Mesendoderm (in vitro differentiated cells): ENCODE measurements around the gene CBFA2T2.
"Not testable (repeated sequence)": the region's sequence is repeated elsewhere in the genome, so short reads cannot be mapped to it uniquely, and the experiment has no call there.

Experiments
- DNase-seq: peaks from one replicate; pipeline ENCODE4 v3.0.0; 2013
- H2AK5ac ChIP-seq: 2 replicates; pipeline ENCODE4 v1.6.1; 2013; ENCODE audit warnings: low read length, inconsistent platforms
- H2BK120ac ChIP-seq: 2 replicates; pipeline ENCODE4 v1.6.1; 2013; ENCODE audit warnings: low read depth, mild to moderate bottlenecking, low read length, moderate library complexity, mixed read lengths
- H2BK15ac ChIP-seq: replicated peaks from 2 replicates; pipeline ENCODE4 v1.6.1; 2013; ENCODE audit warnings: low read depth, mild to moderate bottlenecking, moderate library complexity
- H2BK5ac ChIP-seq: 2 replicates; pipeline ENCODE4 v1.6.1; 2013; ENCODE audit warnings: low read length, inconsistent platforms
- H3K18ac ChIP-seq: 2 replicates; pipeline ENCODE4 v1.6.1; 2013; ENCODE audit warnings: mild to moderate bottlenecking, low read length, mixed read lengths
- H3K23ac ChIP-seq: one replicate; pipeline ENCODE4 v1.6.1; 2013; ENCODE audit warnings: low read length
- H3K27ac ChIP-seq: 2 replicates; pipeline ENCODE4 v1.5.1; 2013; ENCODE audit warnings: low read depth, mild to moderate bottlenecking, inconsistent platforms, low read length, moderate library complexity
- H3K27me3 ChIP-seq: 2 replicates; pipeline ENCODE4 v1.6.1; 2013; ENCODE audit warnings: low read length, control low read depth, mild to moderate bottlenecking, inconsistent platforms; ENCODE audit not compliant: insufficient read depth, poor library complexity
- H3K36me3 ChIP-seq: 2 replicates; pipeline ENCODE4 v1.6.1; 2013; ENCODE audit warnings: low read length, inconsistent platforms; ENCODE audit not compliant: control insufficient read depth, insufficient read depth
- H3K4ac ChIP-seq: one replicate; pipeline ENCODE4 v1.6.1; 2013; ENCODE audit warnings: low read depth, mild to moderate bottlenecking, low read length, moderate library complexity
- H3K4me1 ChIP-seq: 2 replicates; pipeline ENCODE4 v1.6.1; 2013; ENCODE audit warnings: low read depth, low read length, inconsistent platforms; ENCODE audit not compliant: control insufficient read depth
- H3K4me2 ChIP-seq: 2 replicates; pipeline ENCODE4 v1.6.1; 2013; ENCODE audit warnings: low read length
- H3K4me3 ChIP-seq: 2 replicates; pipeline ENCODE4 v1.5.1; 2013; ENCODE audit warnings: mild to moderate bottlenecking, low read length
- H3K56ac ChIP-seq: one replicate; pipeline ENCODE4 v1.6.1; 2013; ENCODE audit warnings: low read length
- H3K79me1 ChIP-seq: 2 replicates; pipeline ENCODE4 v1.6.1; 2013; ENCODE audit warnings: low read length, inconsistent platforms
- H3K79me2 ChIP-seq: 2 replicates; pipeline ENCODE4 v1.6.1; 2013; ENCODE audit warnings: mild to moderate bottlenecking, low read length; ENCODE audit not compliant: control insufficient read depth, insufficient read depth
- H3K9ac ChIP-seq: 2 replicates; pipeline ENCODE4 v1.6.1; 2013; ENCODE audit warnings: low read length, inconsistent platforms
- H4K5ac ChIP-seq: one replicate; pipeline ENCODE4 v1.6.1; 2013; ENCODE audit warnings: low read length
- H4K8ac ChIP-seq: one replicate; pipeline ENCODE4 v1.6.1; 2013; ENCODE audit warnings: low read depth, mild to moderate bottlenecking, control low read depth, low read length, moderate library complexity
- WGBS: extraction: QIAGEN DNeasy Blood & Tissue Kit; methylation state at CpG from one replicate; pipeline ENCODE4 v1.1.7; 2013; ENCODE audit warnings: low lambda C conversion rate, missing lambda C conversion rate; ENCODE audit not compliant: insufficient coverage; ENCODE audit errors: extremely low coverage; 5-methylcytosine and 5-hydroxymethylcytosine counted together

The CBFA2T2 gene

GRCh38 chr20:33483186-33483585, 6.7 kb upstream of the CBFA2T2 start:
- H4K8ac ChIP-seq, H3K4me1 ChIP-seq, H3K27ac ChIP-seq, H3K79me2 ChIP-seq, H3K4me2 ChIP-seq, H4K5ac ChIP-seq, DNase-seq, H3K9ac ChIP-seq, H2BK120ac ChIP-seq, H3K36me3 ChIP-seq, H3K4ac ChIP-seq, H3K56ac ChIP-seq, H2BK5ac ChIP-seq, H3K79me1 ChIP-seq, H3K4me3 ChIP-seq, H2AK5ac ChIP-seq, H3K18ac ChIP-seq, H3K23ac ChIP-seq, H3K27me3 ChIP-seq, H2BK15ac ChIP-seq: not testable (repeated sequence)
- no CpG with 5 or more reads among the region's 5 CpGs for whole genome bisulfite sequencing

GRCh38 chr20:33488201-33488600, 1.7 kb upstream of the CBFA2T2 start:
- Histone ChIP-seq H3K4me2 (no peak overlapping the region), H2BK5ac (no peak overlapping the region), H3K36me3 (no peaks in the 10 kb centered on the region), H3K56ac (no peak overlapping the region), H2AK5ac (no peak overlapping the region), H3K79me2 (peaks cover 3% of the 10 kb centered on the region), H3K27ac (no peak overlapping the region), H3K27me3 (no peaks in the 10 kb centered on the region), H3K4me3 (no peak overlapping the region), H3K79me1 (peaks cover 4% of the 10 kb centered on the region), H3K9ac (no peak overlapping the region), H3K4me1 (peaks cover 3% of the 10 kb centered on the region), H2BK15ac (no peak overlapping the region), H4K5ac (no peak overlapping the region), H3K23ac (no peak overlapping the region), H3K4ac (no peak overlapping the region), H3K18ac (no peak overlapping the region), H2BK120ac (no peak overlapping the region), H4K8ac (no peak overlapping the region)
- no peak for DNase-seq
- WGBS, result no CpG with 5 or more reads among the region's 10 CpGs

- H3K4me1 ChIP-seq, H2BK5ac ChIP-seq, H4K5ac ChIP-seq, DNase-seq, H3K18ac ChIP-seq, H3K27me3 ChIP-seq, H3K27ac ChIP-seq, H2AK5ac ChIP-seq, H3K56ac ChIP-seq, H2BK120ac ChIP-seq, H3K79me1 ChIP-seq, H3K4me2 ChIP-seq, H3K79me2 ChIP-seq, H2BK15ac ChIP-seq, H3K23ac ChIP-seq, H3K9ac ChIP-seq, H3K36me3 ChIP-seq, H3K4me3 ChIP-seq: not testable (repeated sequence)
- Histone ChIP-seq H4K8ac (peak overlapping the region; percentile 88), H3K4ac (peak overlapping the region; percentile 8)
- no CpG with 5 or more reads among the region's 32 CpGs for WGBS
These were observed 1.0 kb upstream of the CBFA2T2 start for GRCh38 chr20:33488661-33489494.

GRCh38 chr20:33489495-33490022, 337 bp upstream of the CBFA2T2 start:
- Histone ChIP-seq H2BK15ac (no peak overlapping the region), H3K79me1 (peaks cover 4% of the 10 kb centered on the region), H4K8ac (peak overlapping the region; percentile 88), H2AK5ac (no peak overlapping the region), H2BK5ac (no peak overlapping the region), H3K9ac (peak overlapping the region; percentile 66), H3K56ac (peak overlapping the region; percentile 77), H3K18ac (no peak overlapping the region), H3K36me3 (no peaks in the 10 kb centered on the region), H3K4me3 (peak overlapping the region; percentile 14), H3K4me1 (peaks cover 3% of the 10 kb centered on the region), H2BK120ac (no peak overlapping the region), H3K4me2 (peak overlapping the region; percentile 23), H3K27ac (no peak overlapping the region), H3K79me2 (peaks cover 3% of the 10 kb centered on the region), H3K23ac (no peak overlapping the region), H3K27me3 (no peaks in the 10 kb centered on the region), H4K5ac (no peak overlapping the region), H3K4ac (peak overlapping the region; percentile 8)
- DNase-seq, result peak; percentile 96
- WGBS, result no CpG with 5 or more reads among the region's 36 CpGs

DNA sequence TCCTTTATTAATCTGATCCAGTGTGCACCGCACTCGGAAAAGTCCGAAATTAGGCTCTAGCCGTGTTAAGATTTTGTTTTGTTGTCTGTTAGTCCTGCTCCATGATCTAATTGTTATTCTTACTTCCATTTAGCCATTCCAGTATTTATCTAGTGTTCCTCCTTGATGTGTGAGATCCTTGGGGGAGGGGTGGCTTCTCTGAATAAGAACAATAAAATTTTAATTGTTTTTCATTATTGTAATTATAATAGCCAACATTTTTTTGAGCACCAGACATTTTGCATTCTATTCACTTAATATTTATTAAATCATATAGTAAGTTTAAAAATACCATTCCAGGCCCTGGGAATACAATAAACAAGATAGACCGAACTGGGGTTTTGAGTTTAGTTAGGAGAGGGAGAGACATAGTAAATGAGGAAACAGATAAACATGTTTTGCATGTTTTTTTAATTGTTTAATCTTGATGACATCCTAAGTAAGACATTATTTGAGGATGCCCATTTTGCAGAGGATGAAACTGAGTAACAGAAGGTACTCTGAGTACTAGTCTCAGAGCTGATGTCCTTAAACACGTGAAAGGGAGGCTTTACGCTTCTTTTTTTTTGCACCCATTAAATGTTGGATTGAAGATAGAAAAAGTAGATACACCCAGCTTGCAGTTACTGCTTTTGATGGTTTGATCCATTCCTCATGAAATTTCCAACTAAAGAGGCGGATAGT, 1.2 kb downstream of the CBFA2T2 start:
- no peak overlapping the region for H2BK15ac ChIP-seq
- peaks cover 3% of the 10 kb centered on the region for H3K4me1 ChIP-seq
- peak overlapping the region; percentile 82 for H3K9ac ChIP-seq
- no peak overlapping the region for H3K23ac ChIP-seq
- peak overlapping the region; percentile 94 for H3K4me2 ChIP-seq
- H3K27me3 ChIP-seq, result no peaks in the 10 kb centered on the region
- H4K8ac ChIP-seq, result no peak overlapping the region
- no peak overlapping the region for H2AK5ac ChIP-seq
- no peaks in the 10 kb centered on the region for H3K36me3 ChIP-seq
- H3K79me1 ChIP-seq, result peaks cover 4% of the 10 kb centered on the region
- H3K4me3 ChIP-seq, result peak overlapping the region; percentile 58
- H3K27ac ChIP-seq, result no peak overlapping the region
- DNase-seq, result no peak
- H2BK5ac ChIP-seq, result no peak overlapping the region
- H2BK120ac ChIP-seq, result no peak overlapping the region
- H3K4ac ChIP-seq, result no peak overlapping the region
- H3K56ac ChIP-seq, result peak overlapping the region; percentile 83
- no peak overlapping the region for H4K5ac ChIP-seq
- H3K79me2 ChIP-seq, result peaks cover 3% of the 10 kb centered on the region
- WGBS, result no CpG with 5 or more reads among the region's 8 CpGs
- H3K18ac ChIP-seq, result no peak overlapping the region
